ENCODE measurements around the gene MAP4K4. TPM values are rescaled to one million over a fixed set of nuclear protein-coding genes. Genes with fewer than 3 reads are reported as not detected.

MAP4K4 gene
- total RNA-seq, 3 donors from 2014 or later = 26.4 to 54.6 (median 34.2) TPM

GRCh38 chr2:101718993-101719571 lies 21.6 kb downstream of the MAP4K4 start:
- H3K4me1 ChIP-seq (ENCODE audit: low read depth) = no peaks in the 10 kb centered on the region
- peak; percentile 75 for ATAC-seq

GRCh38 chr2:101720732-101721131 lies 23.2 kb downstream of the MAP4K4 start:
- Histone ChIP-seq H3K9me3 (no peaks in the 10 kb centered on the region), H3K36me3 (ENCODE audit: low read depth) (no peaks in the 10 kb centered on the region), H3K4me3 (no peak overlapping the region), H3K4me1 (ENCODE audit: low read depth) (no peaks in the 10 kb centered on the region)
- ATAC-seq (no peak), DNase-seq (no peak)
- intact Hi-C loops (cut with DNase I, micrococcal nuclease) = no loop called here
- no peak for TF ChIP-seq CTCF (IDR thresholded peaks at IDR 0.05)

More at GRCh38 chr2:101718993-101719571, 21.6 kb downstream of the MAP4K4 start:
- intact Hi-C loops (cut with DNase I, micrococcal nuclease) = no loop called here
- TF ChIP-seq CTCF (IDR thresholded peaks at IDR 0.05) = no peak
- no peak for DNase-seq
- Histone ChIP-seq H3K36me3 (ENCODE audit: low read depth) (no peaks in the 10 kb centered on the region), H3K9me3 (no peaks in the 10 kb centered on the region), H3K4me3 (no peak overlapping the region)

GRCh38 chr2:101722864-101723263 lies 25.4 kb downstream of the MAP4K4 start:
- no peaks in the 10 kb centered on the region for H3K4me1 ChIP-seq (ENCODE audit: low read depth)

GRCh38 chr2:101723371-101724124 lies 26.0 kb downstream of the MAP4K4 start:
- DNase-seq (no peak), ATAC-seq (no peak)
- no peaks in the 10 kb centered on the region for H3K36me3 ChIP-seq (ENCODE audit: low read depth)
- intact Hi-C loops (cut with DNase I, micrococcal nuclease) = no loop called here
- TF ChIP-seq CTCF (IDR thresholded peaks at IDR 0.05) = no peak
- H3K4me1 ChIP-seq (ENCODE audit: low read depth) = no peaks in the 10 kb centered on the region
- H3K9me3 ChIP-seq = no peaks in the 10 kb centered on the region
- no peak overlapping the region for H3K4me3 ChIP-seq

More at GRCh38 chr2:101722864-101723263, 25.4 kb downstream of the MAP4K4 start:
- no peaks in the 10 kb centered on the region for H3K36me3 ChIP-seq (ENCODE audit: low read depth)
- DNase-seq (no peak), ATAC-seq (no peak)
- intact Hi-C loops (cut with DNase I, micrococcal nuclease) = no loop called here
- no peak overlapping the region for H3K4me3 ChIP-seq
- no peak for TF ChIP-seq CTCF (IDR thresholded peaks at IDR 0.05)
- no peaks in the 10 kb centered on the region for H3K9me3 ChIP-seq

- Histone ChIP-seq H3K4me3 (no peak overlapping the region), H3K9me3 (no peaks in the 10 kb centered on the region), H3K4me1 (ENCODE audit: low read depth) (no peaks in the 10 kb centered on the region), H3K36me3 (ENCODE audit: low read depth) (no peaks in the 10 kb centered on the region)
- no peak for TF ChIP-seq CTCF (IDR thresholded peaks at IDR 0.05)
- intact Hi-C loops (cut with DNase I, micrococcal nuclease) = no loop called here
- no peak for DNase-seq
- no peak for ATAC-seq
These were observed 26.6 kb downstream of the MAP4K4 start for GRCh38 chr2:101724125-101724474.

Data from mucosa of descending colon (tissue), 3 donors.